H1 (cell line): ENCODE data around the gene PLCB1. TPM values are rescaled to one million over a fixed set of nuclear protein-coding genes. Genes with fewer than 3 reads are reported as not detected.

Source experiments
- CHD2 ChIP-seq: IDR thresholded peaks from 2 replicates; pipeline ENCODE4 v1.6.1; 2012; ENCODE audit warnings: low read length, improper control_type of control experiment
- CHD7 ChIP-seq: fragments of 300-600 bp; sonication (generic); IDR thresholded peaks from 2 replicates; pipeline ENCODE4 v1.7.1; 2012; ENCODE audit warnings: low read length, moderate library complexity, mild to moderate bottlenecking, inconsistent platforms; ENCODE audit not compliant: insufficient replicate concordance
- JUN ChIP-seq: IDR thresholded peaks from 2 replicates; pipeline ENCODE4 v1.6.1; 2011; ENCODE audit warnings: low read depth, mild to moderate bottlenecking, improper control_type of control experiment, low read length
- RAD21 ChIP-seq, 2 experiments: IDR thresholded peaks in 1 of 2; conservative IDR thresholded peaks in 1 of 2; 2 replicates each; pipeline ENCODE4 v1.6.1; 2011; ENCODE audit warnings: low read depth in 2 of 2, low read length in 2 of 2, improper control_type of control experiment in 1 of 2, inconsistent platforms in 1 of 2, mild to moderate bottlenecking in 1 of 2, moderate library complexity in 1 of 2
- RFX5 ChIP-seq: IDR thresholded peaks from 2 replicates; pipeline ENCODE4 v1.6.1; 2011; ENCODE audit warnings: low read depth, low read length, improper control_type of control experiment, borderline replicate concordance
- SIRT6 ChIP-seq: IDR thresholded peaks from one replicate; pipeline ENCODE4 v1.7.1; 2012; ENCODE audit warnings: low read length, inconsistent platforms
- polyA plus RNA-seq, 7 experiments: library from polyadenylated mRNA; depleted of rRNA in 3 of 7; stranded (reverse) in 5 of 7; unstranded in 2 of 7; fragments of >200 nt in 5 of 7; fragments of 200-250 nt in 2 of 7; gene quantifications; 1 replicate in 5 of 7; 2 replicates in 1 of 7; 4 replicates in 1 of 7; pipeline versions ENCODE4 v1.2.1 to v1.2.3, GENCODE V29; 2011 to 2013; ENCODE audit warnings: missing spikeins in 2 of 7, mixed read lengths in 2 of 7
- total RNA-seq: library from RNA; stranded (reverse); fragmentation: NEBNext Ultra II Directional; extraction: Animal tissue kit (Norgen Biotek cat#: 25700); gene quantifications from 2 replicates; pipeline ENCODE4 v1.2.1, GENCODE V29; 2021

The PLCB1 gene
- total and polyA plus RNA-seq, 2 of the 8 experiments (the other 6 are each of a cell fraction or from before 2014, with no cell fraction given) = 2.6 to 9.1 TPM

- TF ChIP-seq CHD7 (no peak), SIRT6 (no peak), JUN (no peak), CHD2 (no peak), RFX5 (no peak), RAD21 (IDR thresholded peaks at IDR 0.05 in 1 of 2, conservative IDR thresholded peaks at IDR 0.05 in 1 of 2; ENCODE audit: low read depth in 2 of 2, low read length in 2 of 2) (no peak)
Observed at GRCh38 chr20:8504030-8504429, 372.0 kb downstream of the PLCB1 start (continued).
